Neural progenitor cell (in vitro differentiated cells): ENCODE results near the gene KCNJ9. TPM values are rescaled to one million over a fixed set of nuclear protein-coding genes. Genes with fewer than 3 reads are reported as not detected.

Experiments used
- DNase-seq: peaks from one replicate; pipeline ENCODE4 v3.0.0-alpha.2; 2016; ENCODE audit warnings: low spot score
- H2AFZ ChIP-seq: fragments of 200-600 bp; sonication (generic); replicated peaks from 2 replicates; pipeline ENCODE4 v1.6.1; 2016; ENCODE audit warnings: antibody characterized with exemption
- H3F3A ChIP-seq: fragments of 200-600 bp; sonication (generic); 2 replicates; pipeline ENCODE4 v1.6.1; 2016; ENCODE audit warnings: antibody characterized with exemption, low read depth
- H3K27ac ChIP-seq: fragments of 200-600 bp; sonication (generic); 2 replicates; pipeline ENCODE4 v1.5.1; 2016; ENCODE audit warnings: mild to moderate bottlenecking
- H3K27me3 ChIP-seq: fragments of 200-600 bp; sonication (generic); 2 replicates; pipeline ENCODE4 v1.6.1; 2016; ENCODE audit warnings: mild to moderate bottlenecking, moderate library complexity
- H3K36me3 ChIP-seq: fragments of 200-600 bp; sonication (generic); 2 replicates; pipeline ENCODE4 v1.5.1; 2016
- H3K4me1 ChIP-seq: fragments of 200-600 bp; sonication (generic); 2 replicates; pipeline ENCODE4 v1.6.1; 2016; ENCODE audit warnings: mixed run types
- H3K4me2 ChIP-seq: fragments of 200-600 bp; sonication (generic); 2 replicates; pipeline ENCODE4 v1.6.1; 2016
- H3K4me3 ChIP-seq: fragments of 200-600 bp; sonication (generic); 2 replicates; pipeline ENCODE4 v1.5.1; 2016
- H3K79me2 ChIP-seq: fragments of 200-600 bp; sonication (generic); 2 replicates; pipeline ENCODE4 v1.6.1; 2016; ENCODE audit warnings: low read depth
- H3K9ac ChIP-seq: fragments of 200-600 bp; sonication (generic); 2 replicates; pipeline ENCODE4 v1.6.1; 2016
- H3K9me3 ChIP-seq: fragments of 200-600 bp; sonication (generic); 2 replicates; pipeline ENCODE4 v1.5.1; 2016; ENCODE audit warnings: low read depth
- H4K20me1 ChIP-seq: fragments of 200-600 bp; sonication (generic); 2 replicates; pipeline ENCODE4 v1.6.1; 2016; ENCODE audit warnings: low read depth
- H3K27ac Mint-ChIP-seq: 3 replicates; pipeline ENCODE4 v1.8.0; 2021; ENCODE audit warnings: mixed read lengths
- H3K27me3 Mint-ChIP-seq: 2 replicates; pipeline ENCODE4 v1.8.0; 2022; ENCODE audit warnings: low read depth, mild to moderate bottlenecking, inconsistent platforms, moderate library complexity, mixed read lengths; ENCODE audit not compliant: insufficient read depth
- H3K36me3 Mint-ChIP-seq: 3 replicates; pipeline ENCODE4 v1.8.0; 2021; ENCODE audit warnings: mixed read lengths
- H3K4me1 Mint-ChIP-seq: 3 replicates; pipeline ENCODE4 v1.8.0; 2021; ENCODE audit warnings: mixed read lengths
- H3K4me3 Mint-ChIP-seq: 3 replicates; pipeline ENCODE4 v1.8.0; 2021; ENCODE audit warnings: mild to moderate bottlenecking, moderate library complexity, mixed read lengths
- H3K9me3 Mint-ChIP-seq: 3 replicates; pipeline ENCODE4 v1.8.0; 2020; ENCODE audit warnings: mixed read lengths
- CTCF ChIP-seq: fragments of 200-600 bp; sonication (generic); IDR thresholded peaks from 2 replicates; pipeline ENCODE4 v1.5.1; 2017; ENCODE audit warnings: antibody characterized with exemption, mild to moderate bottlenecking
- EZH2 ChIP-seq: fragments of 200-600 bp; sonication (generic); IDR thresholded peaks from 2 replicates; pipeline ENCODE4 v1.6.1; 2017; ENCODE audit warnings: antibody characterized with exemption, mild to moderate bottlenecking, moderate library complexity
- EZH2phosphoT487 ChIP-seq: fragments of 200-600 bp; sonication (generic); IDR thresholded peaks from 2 replicates; pipeline ENCODE4 v1.6.1; 2017; ENCODE audit warnings: antibody characterized with exemption
- total RNA-seq: library from RNA; depleted of rRNA; stranded (reverse); fragments of >200 nt; gene quantifications from 2 replicates; pipeline ENCODE4 v1.2.3, GENCODE V29; 2015; ENCODE audit warnings: low replicate concordance

The KCNJ9 gene
- total RNA-seq, 1 donor from 2014 or later: 0.09 TPM

DNA sequence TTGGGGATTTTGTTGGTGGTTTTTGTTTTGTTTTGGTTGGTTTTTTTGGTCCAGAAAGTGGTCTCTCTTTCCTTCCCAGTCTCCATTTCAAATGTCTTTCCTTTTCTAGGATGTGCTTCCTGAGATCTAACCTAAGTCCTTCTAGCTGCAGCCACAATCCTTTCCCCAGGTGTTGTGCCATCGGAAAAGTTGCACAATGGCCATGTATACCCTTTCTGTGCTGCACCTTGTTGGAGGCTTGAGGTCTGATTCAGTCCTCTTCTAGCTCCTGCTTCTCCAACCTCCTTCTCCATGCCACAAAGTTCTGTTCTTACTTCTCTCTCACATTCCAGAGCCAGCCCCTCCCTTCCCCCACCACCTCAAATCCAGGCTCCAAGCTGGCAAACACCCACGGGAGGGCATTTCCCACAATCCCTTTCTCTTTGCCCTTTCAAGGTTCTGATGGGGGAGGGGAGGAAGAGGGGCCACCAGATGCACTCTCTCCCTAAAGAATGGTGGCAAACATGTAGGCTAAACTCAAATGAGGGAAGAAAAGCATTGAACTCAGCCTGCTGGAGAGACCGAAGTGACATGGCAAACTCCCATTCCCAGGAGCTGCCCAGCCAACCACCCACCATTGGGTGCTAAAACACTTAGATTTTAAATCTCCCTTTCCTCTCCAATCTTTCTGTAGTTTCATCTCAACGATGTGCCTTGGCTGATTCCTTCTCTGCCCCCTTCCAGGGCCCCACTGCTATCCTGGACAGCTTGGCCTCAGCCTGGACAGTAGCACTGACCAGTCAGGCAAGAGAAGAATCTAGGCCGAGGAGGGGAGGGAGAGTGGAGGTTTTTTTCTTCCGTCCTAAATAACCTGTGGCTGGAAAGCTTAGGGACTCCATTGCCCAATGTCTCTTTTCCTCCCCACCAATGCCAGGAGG, 14.3 kb upstream of the KCNJ9 start:
- Mint-ChIP-seq H3K27me3 (peaks cover 19% of the 10 kb centered on the region), H3K4me1 (peaks cover 44% of the 10 kb centered on the region)

GRCh38 chr1:160068225-160068624, 13.1 kb upstream of the KCNJ9 start:
- no peaks in the 10 kb centered on the region for H4K20me1 ChIP-seq
- peaks cover 10% of the 10 kb centered on the region for H3K4me1 ChIP-seq
- H3K36me3 Mint-ChIP-seq: no peaks in the 10 kb centered on the region
- H3K9ac ChIP-seq: no peak overlapping the region
- H3K36me3 ChIP-seq: no peaks in the 10 kb centered on the region
- H3K27me3 Mint-ChIP-seq: peaks cover 20% of the 10 kb centered on the region
- no peak overlapping the region for H3K27ac Mint-ChIP-seq
- H3K4me2 ChIP-seq: no peak overlapping the region
- no peak overlapping the region for H2AFZ ChIP-seq
- TF ChIP-seq EZH2: no peak
- no peak for TF ChIP-seq CTCF
- no peak for TF ChIP-seq EZH2phosphoT487
- peaks cover 36% of the 10 kb centered on the region for H3K4me1 Mint-ChIP-seq
- H3K27ac ChIP-seq: no peak overlapping the region
- DNase-seq: no peak
- peaks cover 14% of the 10 kb centered on the region for H3F3A ChIP-seq
- no peak overlapping the region for H3K4me3 ChIP-seq
- no peaks in the 10 kb centered on the region for H3K79me2 ChIP-seq
- H3K4me3 Mint-ChIP-seq: peak overlapping the region; percentile 66
- no peaks in the 10 kb centered on the region for H3K9me3 Mint-ChIP-seq
- peaks cover 62% of the 10 kb centered on the region for H3K27me3 ChIP-seq
- H3K9me3 ChIP-seq: no peaks in the 10 kb centered on the region

More for the DNA sequence above, 14.3 kb upstream of the KCNJ9 start:
- H3K9me3 Mint-ChIP-seq: no peaks in the 10 kb centered on the region
- peak overlapping the region; percentile 11 for H2AFZ ChIP-seq
- peaks cover 14% of the 10 kb centered on the region for H3F3A ChIP-seq
- no peak overlapping the region for H3K27ac Mint-ChIP-seq
- H3K36me3 ChIP-seq: no peaks in the 10 kb centered on the region
- H3K36me3 Mint-ChIP-seq: no peaks in the 10 kb centered on the region
- no peaks in the 10 kb centered on the region for H3K79me2 ChIP-seq
- no peak overlapping the region for H3K9ac ChIP-seq
- H3K9me3 ChIP-seq: no peaks in the 10 kb centered on the region
- TF ChIP-seq CTCF (no peak), EZH2 (no peak), EZH2phosphoT487 (no peak)
- no peak for DNase-seq
- H3K27ac ChIP-seq: no peak overlapping the region
- H3K4me3 ChIP-seq: no peak overlapping the region
- H3K4me3 Mint-ChIP-seq: no peak overlapping the region
- peaks cover 20% of the 10 kb centered on the region for H3K4me1 ChIP-seq
- H3K4me2 ChIP-seq: peak overlapping the region; percentile 29
- H3K27me3 ChIP-seq: peaks cover 51% of the 10 kb centered on the region
- H4K20me1 ChIP-seq: no peaks in the 10 kb centered on the region

DNA sequence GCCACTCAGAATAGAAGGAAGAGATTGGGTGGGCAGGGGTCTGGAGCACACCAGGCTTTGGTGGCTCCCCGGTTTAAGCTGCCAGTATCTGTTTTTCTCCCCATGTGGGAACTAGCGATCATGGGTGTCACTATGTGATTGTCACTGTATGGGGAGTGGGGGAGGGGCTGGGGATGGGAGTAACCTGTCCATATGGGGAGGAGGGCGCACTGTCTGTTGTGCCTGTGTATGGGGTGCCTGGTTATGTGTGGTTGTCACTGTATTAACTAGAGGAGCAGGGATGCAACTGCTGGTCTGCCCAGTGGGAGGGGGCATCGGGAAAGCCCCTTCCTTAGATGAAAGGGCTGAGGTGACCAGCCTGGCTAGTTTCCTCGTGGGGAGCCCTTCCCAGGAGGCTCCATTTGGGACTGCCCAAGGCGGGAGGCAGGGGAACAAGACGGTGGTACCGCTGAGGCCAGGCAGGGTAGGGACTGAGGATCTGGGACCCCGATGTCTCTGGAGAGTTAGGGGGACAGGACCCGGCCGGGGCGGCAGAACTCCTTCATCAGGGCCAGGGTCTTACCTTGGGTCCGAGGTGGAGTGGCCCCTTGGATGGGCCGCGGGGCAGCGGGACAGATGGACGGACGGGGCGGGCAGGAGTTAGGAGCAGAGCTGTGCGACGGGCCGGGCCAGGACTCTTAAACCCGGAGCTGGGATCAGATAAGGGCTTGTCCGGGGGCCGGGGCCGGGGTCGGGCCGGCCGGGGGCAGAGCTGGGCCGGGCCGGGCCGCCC, 11.7 kb upstream of the KCNJ9 start, which contains the start of gene KCNJ10:
Gene KCNJ10 (minus strand): TSS at position 701 of the 772 bp plus-strand sequence. CDS start 27,628 bp downstream, outside the sequence.
- Mint-ChIP-seq H3K27ac (no peak within 1 kb of the TSS), H3K27me3 (peaks cover 22% of the 10 kb centered on the region)

More for the DNA sequence above, 11.7 kb upstream of the KCNJ9 start, which contains the start of gene KCNJ10:
- no peak for DNase-seq
- Histone ChIP-seq H3K27ac (no peak within 1 kb of the TSS), H3F3A (peaks cover 14% of the 10 kb centered on the region), H3K27me3 (peaks cover 74% of the 10 kb centered on the region), H3K9ac (no peak within 1 kb of the TSS), H4K20me1 (no peaks in the 10 kb centered on the region), H3K4me2 (peak within 1 kb of the TSS; percentile 71), H3K36me3 (no peaks in the 10 kb centered on the region), H3K79me2 (no peaks in the 10 kb centered on the region), H3K4me3 (peak within 1 kb of the TSS; percentile 52), H3K9me3 (no peaks in the 10 kb centered on the region), H2AFZ (peak within 1 kb of the TSS; percentile 66), H3K4me1 (peaks cover 10% of the 10 kb centered on the region)
- H3K36me3 Mint-ChIP-seq: no peaks in the 10 kb centered on the region
- TF ChIP-seq EZH2 (peak; percentile 53), CTCF (no peak), EZH2phosphoT487 (no peak)
- peaks cover 28% of the 10 kb centered on the region for H3K4me1 Mint-ChIP-seq
- no peaks in the 10 kb centered on the region for H3K9me3 Mint-ChIP-seq
- peak within 1 kb of the TSS; percentile 88 for H3K4me3 Mint-ChIP-seq
